ENCODE measurements around the gene SRPK3.
"Not testable (repeated sequence)": the region's sequence is repeated elsewhere in the genome, so short reads cannot be mapped to it uniquely, and the experiment has no call there.

The SRPK3 gene

GRCh38 chrX:153745067-153745433, 35.8 kb upstream of the SRPK3 start:
- DNase-seq (ENCODE audit: low read depth, low spot score), result not testable (repeated sequence)

GRCh38 chrX:153746359-153746758, 34.5 kb upstream of the SRPK3 start:
- DNase-seq (ENCODE audit: low read depth, low spot score), result no peak

- DNase-seq (ENCODE audit: low read depth, low spot score), result not testable (repeated sequence)
Measured at GRCh38 chrX:153746991-153747390, 33.9 kb upstream of the SRPK3 start.

- not testable (repeated sequence) for DNase-seq (ENCODE audit: low read depth, low spot score)
Measured at GRCh38 chrX:153749017-153749416, 31.8 kb upstream of the SRPK3 start.

GRCh38 chrX:153750127-153750774, 30.6 kb upstream of the SRPK3 start:
- no peak for DNase-seq (ENCODE audit: low read depth, low spot score)

- no peak for DNase-seq (ENCODE audit: low read depth, low spot score)
Measured at GRCh38 chrX:153755136-153755535, 25.7 kb upstream of the SRPK3 start.

GRCh38 chrX:153761863-153762262, 19.0 kb upstream of the SRPK3 start:
- DNase-seq (ENCODE audit: low read depth, low spot score), result no peak

- DNase-seq (ENCODE audit: low read depth, low spot score), result no peak
Measured at GRCh38 chrX:153762626-153763173, 18.1 kb upstream of the SRPK3 start.

- DNase-seq (ENCODE audit: low read depth, low spot score), result no peak
Measured at GRCh38 chrX:153763298-153763932, 17.4 kb upstream of the SRPK3 start.

- peak; percentile 38 for DNase-seq (ENCODE audit: low read depth, low spot score)
Measured at GRCh38 chrX:153763989-153764755, 16.7 kb upstream of the SRPK3 start, which contains the start of gene PLXNB3. Gene PLXNB3, plus strand, starts transcription at chrX:153764249. Its CDS starts 1,287 bp downstream, at chrX:153765536.

GRCh38 chrX:153764786-153765137, 16.1 kb upstream of the SRPK3 start:
- no peak for DNase-seq (ENCODE audit: low read depth, low spot score)

GRCh38 chrX:153765138-153766079, 15.4 kb upstream of the SRPK3 start:
- DNase-seq (ENCODE audit: low read depth, low spot score), result no peak

GRCh38 chrX:153766098-153766817, 14.6 kb upstream of the SRPK3 start:
- DNase-seq (ENCODE audit: low read depth, low spot score), result no peak

GRCh38 chrX:153766871-153767673, 13.8 kb upstream of the SRPK3 start:
- DNase-seq (ENCODE audit: low read depth, low spot score), result no peak

- DNase-seq (ENCODE audit: low read depth, low spot score), result no peak
Measured at GRCh38 chrX:153767674-153768055, 13.2 kb upstream of the SRPK3 start.

GRCh38 chrX:153768311-153769157, 12.3 kb upstream of the SRPK3 start:
- no peak for DNase-seq (ENCODE audit: low read depth, low spot score)

GRCh38 chrX:153769158-153769864, 11.5 kb upstream of the SRPK3 start:
- no peak for DNase-seq (ENCODE audit: low read depth, low spot score)

- DNase-seq (ENCODE audit: low read depth, low spot score), result no peak
Measured at GRCh38 chrX:153769865-153770600, 10.8 kb upstream of the SRPK3 start.

All from activated CD4-positive, CD25-positive, alpha-beta regulatory T cell treated with anti-CD3 and anti-CD28 coated beads, Interleukin-2, amount 50 U/mL, for 16 hours (primary cell).